ENCODE results near the gene C2CD3.

The C2CD3 gene

GRCh38 chr11:74009675-74010305, 161.0 kb downstream of the C2CD3 start:
- DNase-seq (ENCODE audit: low read depth), result no peak
- no peak overlapping the region for H3K4me3 ChIP-seq (ENCODE audit: low read length)
- no peak for TF ChIP-seq CTCF (IDR thresholded peaks at IDR 0.05; ENCODE audit: insufficient read depth, low read depth, low read length, missing control alignments)

- no peak overlapping the region for H3K4me3 ChIP-seq (ENCODE audit: low read length)
- DNase-seq (ENCODE audit: low read depth), result no peak
- TF ChIP-seq CTCF (IDR thresholded peaks at IDR 0.05; ENCODE audit: insufficient read depth, low read depth, low read length, missing control alignments), result no peak
These were observed 161.6 kb downstream of the C2CD3 start for GRCh38 chr11:74009230-74009547.

GRCh38 chr11:74008373-74009229, 162.2 kb downstream of the C2CD3 start, which contains the start of gene UCP3:
UCP3 (minus strand) TSS chr11:74009085; CDS start chr11:74007042, 2,043 bp downstream.
- TF ChIP-seq CTCF (IDR thresholded peaks at IDR 0.05; ENCODE audit: insufficient read depth, low read depth, low read length, missing control alignments), result no peak
- H3K4me3 ChIP-seq (ENCODE audit: low read length), result no peak within 1 kb of the TSS
- no peak for DNase-seq (ENCODE audit: low read depth)

GRCh38 chr11:74007691-74008372, 163.0 kb downstream of the C2CD3 start:
- TF ChIP-seq CTCF (IDR thresholded peaks at IDR 0.05; ENCODE audit: insufficient read depth, low read depth, low read length, missing control alignments), result no peak
- DNase-seq (ENCODE audit: low read depth), result no peak
- no peak overlapping the region for H3K4me3 ChIP-seq (ENCODE audit: low read length)

GRCh38 chr11:74006743-74007304, 164.0 kb downstream of the C2CD3 start:
- no peak for DNase-seq (ENCODE audit: low read depth)
- H3K4me3 ChIP-seq (ENCODE audit: low read length), result no peak overlapping the region
- no peak for TF ChIP-seq CTCF (IDR thresholded peaks at IDR 0.05; ENCODE audit: insufficient read depth, low read depth, low read length, missing control alignments)

GRCh38 chr11:74005721-74006517, 164.9 kb downstream of the C2CD3 start:
- TF ChIP-seq CTCF (IDR thresholded peaks at IDR 0.05; ENCODE audit: insufficient read depth, low read depth, low read length, missing control alignments), result no peak
- DNase-seq (ENCODE audit: low read depth), result no peak
- no peak overlapping the region for H3K4me3 ChIP-seq (ENCODE audit: low read length)
